HTR-8/SVneo (cell line): ENCODE results near the gene GON4L.
"Not testable (repeated sequence)": the region's sequence is repeated elsewhere in the genome, so short reads cannot be mapped to it uniquely, and the experiment has no call there.

Experiments
- DNase-seq: peaks from one replicate; pipeline ENCODE4 v3.0.0; 2011; ENCODE audit warnings: low spot score, mixed read lengths; ENCODE audit not compliant: insufficient read length
- FAIRE-seq: peaks from 2 replicates; lab custom pipeline; 2011; peaks lifted over from hg19 to GRCh38; lab: Jason Lieb, UNC

GON4L gene

GRCh38 chr1:155856975-155857930 lies at the start of gene GON4L:
TSS of gene GON4L (minus strand) at chr1:155857214. CDS start at chr1:155853780, 3,434 bp downstream.
- DNase-seq: peak; percentile 87
- FAIRE-seq: peak; percentile 65

- FAIRE-seq (no peak), DNase-seq (no peak)
These were observed 47.2 kb upstream of the GON4L start for GRCh38 chr1:155904261-155904660.

- FAIRE-seq: no peak
These were observed 43.1 kb upstream of the GON4L start for GRCh38 chr1:155900161-155900560.

GRCh38 chr1:155899683-155900082 lies 42.7 kb upstream of the GON4L start:
- FAIRE-seq: no peak
- DNase-seq: no peak

More at GRCh38 chr1:155900161-155900560, 43.1 kb upstream of the GON4L start:
- DNase-seq: no peak

GRCh38 chr1:155898888-155899287 lies 41.9 kb upstream of the GON4L start:
- DNase-seq (no peak), FAIRE-seq (no peak)

GRCh38 chr1:155897746-155898145 lies 40.7 kb upstream of the GON4L start:
- FAIRE-seq (no peak), DNase-seq (no peak)

- not testable (repeated sequence) for DNase-seq
These were observed 39.5 kb upstream of the GON4L start for GRCh38 chr1:155896476-155896875.

GRCh38 chr1:155895617-155896016 lies 38.6 kb upstream of the GON4L start:
- FAIRE-seq, DNase-seq: not testable (repeated sequence)

More at GRCh38 chr1:155896476-155896875, 39.5 kb upstream of the GON4L start:
- FAIRE-seq: not testable (repeated sequence)

- no peak for FAIRE-seq
These were observed 36.6 kb upstream of the GON4L start for GRCh38 chr1:155893389-155894142.

GRCh38 chr1:155892796-155893195 lies 35.8 kb upstream of the GON4L start:
- FAIRE-seq (no peak), DNase-seq (peak; percentile 26)

More at GRCh38 chr1:155893389-155894142, 36.6 kb upstream of the GON4L start:
- peak; percentile 74 for DNase-seq

GRCh38 chr1:155890251-155890650 lies 33.2 kb upstream of the GON4L start:
- FAIRE-seq (no peak), DNase-seq (no peak)

- DNase-seq: no peak
- no peak for FAIRE-seq
These were observed 32.6 kb upstream of the GON4L start for GRCh38 chr1:155889566-155889965.

- no peak for DNase-seq
- FAIRE-seq: no peak
These were observed 31.5 kb upstream of the GON4L start for GRCh38 chr1:155888481-155888880.

- FAIRE-seq: no peak
These were observed 28.0 kb upstream of the GON4L start for GRCh38 chr1:155884982-155885381.

GRCh38 chr1:155884031-155884960 lies 27.3 kb upstream of the GON4L start:
- DNase-seq (no peak), FAIRE-seq (no peak)

More at GRCh38 chr1:155884982-155885381, 28.0 kb upstream of the GON4L start:
- DNase-seq: no peak

- FAIRE-seq: no peak
These were observed 25.8 kb upstream of the GON4L start for GRCh38 chr1:155882766-155883165.

GRCh38 chr1:155882235-155882634 lies 25.2 kb upstream of the GON4L start:
- no peak for FAIRE-seq
- no peak for DNase-seq

More at GRCh38 chr1:155882766-155883165, 25.8 kb upstream of the GON4L start:
- DNase-seq: no peak

GRCh38 chr1:155880950-155881349 lies 23.9 kb upstream of the GON4L start:
- no peak for FAIRE-seq

GRCh38 chr1:155880251-155880650 lies 23.2 kb upstream of the GON4L start:
- DNase-seq (no peak), FAIRE-seq (no peak)

More at GRCh38 chr1:155880950-155881349, 23.9 kb upstream of the GON4L start:
- DNase-seq: no peak

GRCh38 chr1:155877945-155878344 lies 20.9 kb upstream of the GON4L start:
- FAIRE-seq (no peak), DNase-seq (no peak)
